GM12892 (cell line): ENCODE measurements around the gene METTL14.

Experiments used
- POLR2A ChIP-seq: IDR thresholded peaks from 2 replicates; pipeline ENCODE4 v1.6.1; 2011; ENCODE audit warnings: low read depth, low read length, control low read depth
- POLR2AphosphoS5 ChIP-seq: IDR thresholded peaks from 2 replicates; pipeline ENCODE4 v1.6.1; 2011; ENCODE audit warnings: low read depth, low read length, control low read depth
- TAF1 ChIP-seq: IDR thresholded peaks from 2 replicates; pipeline ENCODE4 v1.6.1; 2011; ENCODE audit warnings: low read depth, mild to moderate bottlenecking, control low read depth, low read length, borderline replicate concordance

DNA sequence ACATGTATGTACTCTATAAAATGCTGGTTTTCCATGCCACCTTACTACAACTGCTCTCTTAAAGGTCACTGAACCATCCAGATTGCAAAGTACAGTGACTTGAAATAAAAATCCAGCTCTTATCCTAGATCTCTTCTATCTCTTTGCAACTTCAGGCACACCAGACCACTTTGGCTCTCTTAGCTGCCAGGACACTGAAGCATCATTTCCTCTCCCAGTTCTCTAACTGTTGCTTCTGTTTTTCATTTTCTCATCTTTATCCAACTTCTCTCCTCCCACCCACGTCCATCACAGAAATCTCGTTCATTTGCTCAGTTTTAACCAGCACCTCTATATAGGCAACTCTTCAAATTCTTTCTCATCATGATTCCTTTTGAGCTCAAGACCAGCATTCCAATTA, 74.3 kb downstream of the METTL14 start:
- TF ChIP-seq POLR2A: no peak
- no peak for TF ChIP-seq POLR2AphosphoS5
- TF ChIP-seq TAF1: no peak
